ENCODE measurements around the gene CDH23. TPM values are rescaled to one million over a fixed set of nuclear protein-coding genes. Genes with fewer than 3 reads are reported as not detected.

Gene CDH23
- total and polyA plus RNA-seq, 2 donors = 3.6 to 9.9 TPM

- WGBS = 86% methylated on average over 9 of the region's 9 CpGs
- H3K4me1 ChIP-seq (ENCODE audit: insufficient read depth) = no peaks in the 10 kb centered on the region
- no peak overlapping the region for H3K4me3 ChIP-seq (ENCODE audit: low read depth, low read length)
- DNase-seq (ENCODE audit: extremely low spot score) = no peak
- H3K36me3 ChIP-seq (ENCODE audit: insufficient read depth) = no peaks in the 10 kb centered on the region
- no peak overlapping the region for H3K27ac ChIP-seq (ENCODE audit: low read depth)
These were observed 165.5 kb downstream of the CDH23 start for GRCh38 chr10:71562181-71562580.

GRCh38 chr10:71562904-71563303 lies 166.2 kb downstream of the CDH23 start:
- Histone ChIP-seq H3K4me1 (ENCODE audit: insufficient read depth) (no peaks in the 10 kb centered on the region), H3K27ac (ENCODE audit: low read depth) (no peak overlapping the region), H3K36me3 (ENCODE audit: insufficient read depth) (no peaks in the 10 kb centered on the region), H3K4me3 (ENCODE audit: low read depth, low read length) (no peak overlapping the region)
- 79% methylated on average over 3 of the region's 3 CpGs for WGBS
- DNase-seq (ENCODE audit: extremely low spot score) = no peak

DNA sequence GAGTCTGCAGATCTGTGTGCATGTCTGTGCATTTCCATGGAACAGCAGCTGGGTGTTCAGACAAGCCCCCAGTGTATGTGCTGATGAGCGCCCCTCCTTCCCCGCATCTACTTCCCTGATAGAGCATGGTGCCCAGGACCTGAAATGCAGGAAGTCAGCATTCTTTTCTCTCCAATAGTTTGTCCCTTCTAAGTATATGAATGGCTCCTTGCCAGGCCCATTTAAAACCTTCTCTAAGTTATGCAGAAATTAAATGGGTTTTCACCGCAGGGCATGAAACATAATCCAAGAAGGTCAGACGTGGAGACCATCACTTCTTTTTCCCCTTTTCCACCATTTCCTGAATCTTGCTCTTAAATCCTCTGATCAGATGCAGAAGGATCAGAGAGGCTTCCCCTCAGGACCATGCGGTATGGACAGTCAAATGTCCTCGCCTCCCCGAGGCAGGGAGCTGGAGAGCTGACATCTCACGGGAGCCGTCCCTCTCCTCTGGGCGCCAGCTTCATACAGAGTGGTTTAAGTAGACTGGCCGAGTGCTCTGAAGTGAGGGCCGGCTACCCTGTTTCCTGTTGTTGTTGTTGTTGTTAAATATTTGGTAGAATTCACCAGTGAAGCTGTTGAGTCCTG lies 167.6 kb downstream of the CDH23 start:
- DNase-seq (ENCODE audit: extremely low spot score) = peak; percentile 36
- H3K4me1 ChIP-seq (ENCODE audit: insufficient read depth) = no peaks in the 10 kb centered on the region
- H3K4me3 ChIP-seq (ENCODE audit: low read depth, low read length) = no peak overlapping the region
- WGBS = 57% methylated on average over 12 of the region's 12 CpGs
- H3K27ac ChIP-seq (ENCODE audit: low read depth) = no peak overlapping the region
- H3K36me3 ChIP-seq (ENCODE audit: insufficient read depth) = no peaks in the 10 kb centered on the region

DNA sequence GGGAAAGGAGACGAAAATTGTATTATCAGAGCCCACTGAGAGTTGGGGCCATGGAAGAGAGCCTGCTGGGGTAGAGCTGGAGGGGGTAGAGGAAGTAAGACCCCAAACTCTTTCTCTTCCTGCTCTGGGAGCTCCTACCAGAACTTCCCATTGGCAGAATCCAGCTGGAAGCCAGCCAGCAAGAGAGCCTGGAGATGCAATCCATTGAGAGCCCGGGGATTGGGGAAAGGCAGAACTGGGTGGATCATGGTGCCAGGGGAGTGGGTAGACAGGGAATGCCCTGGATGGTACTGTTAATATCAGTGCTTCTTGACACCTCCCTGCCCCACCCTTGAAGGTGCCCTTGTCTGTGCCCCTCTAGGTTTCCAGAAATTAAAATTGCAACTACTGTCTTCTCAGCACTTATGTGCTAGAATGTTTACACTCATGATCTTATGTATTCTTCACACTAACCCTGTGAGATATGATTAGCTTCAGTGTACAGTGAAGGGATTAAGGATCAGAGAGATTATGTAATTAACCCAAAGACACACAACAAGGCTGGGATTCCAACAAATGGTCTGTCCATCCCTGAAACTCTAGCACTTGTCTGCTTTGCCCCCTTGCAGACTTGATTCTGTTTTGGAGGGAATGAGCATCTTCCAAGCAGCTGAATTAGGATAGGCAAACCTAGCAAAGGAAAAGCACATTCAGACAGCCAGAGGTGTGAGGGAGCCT lies 168.7 kb downstream of the CDH23 start:
- H3K27ac ChIP-seq (ENCODE audit: low read depth) = no peak overlapping the region
- H3K36me3 ChIP-seq (ENCODE audit: insufficient read depth) = no peaks in the 10 kb centered on the region
- no peak overlapping the region for H3K4me3 ChIP-seq (ENCODE audit: low read depth, low read length)
- DNase-seq (ENCODE audit: extremely low spot score) = no peak
- WGBS = 81% methylated on average over 2 of the region's 2 CpGs
- H3K4me1 ChIP-seq (ENCODE audit: insufficient read depth) = no peaks in the 10 kb centered on the region

GRCh38 chr10:71567006-71567405 lies 170.3 kb downstream of the CDH23 start:
- H3K27ac ChIP-seq (ENCODE audit: low read depth) = no peak overlapping the region
- 93% methylated on average over 5 of the region's 5 CpGs for WGBS

DNA sequence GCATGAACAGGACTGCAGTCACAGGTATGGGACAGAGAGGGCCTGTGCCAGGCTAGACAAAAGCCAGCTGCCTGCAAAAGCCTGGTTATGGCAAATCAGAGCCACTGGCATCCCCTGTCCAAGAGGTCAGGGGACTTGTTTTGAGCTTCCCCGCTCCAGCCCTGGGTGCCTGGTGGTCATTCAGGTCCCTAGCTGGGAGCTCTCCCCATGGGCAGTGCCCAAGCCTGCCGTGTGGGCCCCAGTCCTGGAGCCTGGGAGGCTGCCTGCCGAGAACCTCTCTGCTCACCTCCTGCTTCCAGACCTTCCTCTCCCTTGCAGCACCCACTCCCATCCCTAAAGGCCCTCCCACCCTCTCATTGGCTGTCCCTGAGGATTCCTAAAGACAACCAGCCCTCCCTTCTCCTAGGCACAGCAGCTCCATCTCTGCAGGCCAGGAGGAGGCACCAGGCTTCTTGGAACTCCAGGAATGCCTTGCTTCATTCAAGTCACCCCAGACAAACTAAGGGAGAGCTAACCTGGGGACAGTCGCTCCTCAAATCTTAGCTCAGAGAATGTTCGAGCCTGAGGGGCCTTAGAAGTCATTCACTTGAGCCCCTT lies 172.3 kb downstream of the CDH23 start:
- WGBS = 97% methylated on average over 5 of the region's 5 CpGs
- H3K27ac ChIP-seq (ENCODE audit: low read depth) = no peak overlapping the region
- no peaks in the 10 kb centered on the region for H3K4me1 ChIP-seq (ENCODE audit: insufficient read depth)
- no peak for DNase-seq (ENCODE audit: extremely low spot score)
- no peak overlapping the region for H3K4me3 ChIP-seq (ENCODE audit: low read depth, low read length)
- H3K36me3 ChIP-seq (ENCODE audit: insufficient read depth) = no peaks in the 10 kb centered on the region

More at GRCh38 chr10:71567006-71567405, 170.3 kb downstream of the CDH23 start:
- no peak overlapping the region for H3K4me3 ChIP-seq (ENCODE audit: low read depth, low read length)
- H3K4me1 ChIP-seq (ENCODE audit: insufficient read depth) = no peaks in the 10 kb centered on the region
- no peaks in the 10 kb centered on the region for H3K36me3 ChIP-seq (ENCODE audit: insufficient read depth)
- DNase-seq (ENCODE audit: extremely low spot score) = no peak

DNA sequence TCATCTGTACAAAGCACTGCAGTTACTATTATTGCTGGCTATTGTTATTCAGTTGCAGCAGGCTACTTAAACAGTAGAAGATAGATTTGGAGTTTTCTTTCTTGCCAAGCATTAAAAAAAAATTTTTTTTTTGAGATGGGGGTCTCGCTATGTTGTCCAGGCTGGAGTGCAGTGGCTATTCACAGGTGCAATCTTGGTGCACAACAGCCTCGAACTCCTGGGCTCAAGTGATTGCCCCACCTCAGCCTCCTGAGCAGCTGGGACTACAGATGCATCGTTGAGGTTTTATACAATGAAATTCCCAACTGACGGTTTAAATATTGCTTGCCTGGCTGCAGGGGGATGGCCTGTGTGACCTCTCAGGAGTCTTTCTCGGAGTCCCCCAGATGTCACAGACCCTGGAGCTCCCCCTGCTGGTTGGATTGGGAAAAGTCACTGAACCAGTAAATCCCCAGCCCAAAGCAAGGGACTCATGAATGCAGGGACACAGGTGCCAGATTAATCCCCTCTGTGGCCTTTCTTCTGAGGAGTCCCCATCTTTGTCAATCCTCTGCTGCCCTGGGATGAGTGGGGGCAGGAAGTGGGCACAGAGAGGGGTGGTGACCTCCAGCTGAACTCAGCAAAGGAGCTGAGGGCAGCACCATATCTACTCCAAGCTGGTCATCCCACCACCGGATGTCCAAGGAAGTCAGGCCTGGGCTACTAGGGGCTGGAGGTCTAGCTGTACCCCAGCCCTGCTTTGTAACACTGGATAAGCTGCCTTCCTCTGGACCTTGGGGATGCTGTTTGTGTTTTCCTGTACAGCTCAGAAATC lies 173.3 kb downstream of the CDH23 start:
- H3K36me3 ChIP-seq (ENCODE audit: insufficient read depth) = no peaks in the 10 kb centered on the region
- H3K4me1 ChIP-seq (ENCODE audit: insufficient read depth) = no peaks in the 10 kb centered on the region
- 53% methylated on average over 6 of the region's 6 CpGs for WGBS
- H3K27ac ChIP-seq (ENCODE audit: low read depth) = no peak overlapping the region
- no peak overlapping the region for H3K4me3 ChIP-seq (ENCODE audit: low read depth, low read length)
- no peak for DNase-seq (ENCODE audit: extremely low spot score)

DNA sequence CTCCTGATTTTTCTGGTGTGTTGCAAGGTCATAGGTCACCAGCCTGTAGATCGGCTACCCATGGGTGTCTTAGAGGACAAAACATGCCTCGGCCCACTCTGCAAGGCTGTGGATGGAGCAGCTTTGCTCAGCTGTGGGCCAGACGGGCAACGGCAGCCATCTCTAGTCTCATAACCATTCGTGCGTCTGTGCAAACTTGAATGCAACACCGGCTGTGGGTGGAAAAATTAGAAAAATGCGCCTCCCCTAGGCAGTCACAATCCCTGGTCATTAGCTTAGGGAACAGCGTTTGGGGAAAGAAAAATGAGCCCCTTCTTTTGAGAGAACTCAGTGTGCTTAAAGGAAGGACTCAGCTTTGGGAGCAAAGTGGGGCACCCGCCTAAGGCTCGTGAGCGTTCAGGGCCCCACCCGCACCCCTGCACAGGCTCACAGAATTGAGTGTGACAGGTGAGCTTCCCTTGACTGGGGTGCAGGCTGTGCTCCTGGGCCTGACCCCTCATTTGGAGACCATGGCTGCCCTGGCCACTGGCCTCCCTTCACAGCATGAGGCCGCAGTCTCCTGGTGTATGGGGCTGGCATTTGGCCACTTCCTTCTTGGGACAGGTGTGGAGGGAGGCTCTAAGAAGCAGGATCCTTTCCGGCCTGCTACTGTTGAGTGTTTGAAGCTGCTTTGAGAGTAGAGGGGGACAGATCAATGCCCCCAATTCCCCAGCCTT lies 174.9 kb downstream of the CDH23 start:
- H3K4me1 ChIP-seq (ENCODE audit: insufficient read depth) = no peaks in the 10 kb centered on the region
- no peak overlapping the region for H3K4me3 ChIP-seq (ENCODE audit: low read depth, low read length)
- H3K36me3 ChIP-seq (ENCODE audit: insufficient read depth) = no peaks in the 10 kb centered on the region
- 93% methylated on average over 15 of the region's 15 CpGs for WGBS
- no peak overlapping the region for H3K27ac ChIP-seq (ENCODE audit: low read depth)
- no peak for DNase-seq (ENCODE audit: extremely low spot score)

DNA sequence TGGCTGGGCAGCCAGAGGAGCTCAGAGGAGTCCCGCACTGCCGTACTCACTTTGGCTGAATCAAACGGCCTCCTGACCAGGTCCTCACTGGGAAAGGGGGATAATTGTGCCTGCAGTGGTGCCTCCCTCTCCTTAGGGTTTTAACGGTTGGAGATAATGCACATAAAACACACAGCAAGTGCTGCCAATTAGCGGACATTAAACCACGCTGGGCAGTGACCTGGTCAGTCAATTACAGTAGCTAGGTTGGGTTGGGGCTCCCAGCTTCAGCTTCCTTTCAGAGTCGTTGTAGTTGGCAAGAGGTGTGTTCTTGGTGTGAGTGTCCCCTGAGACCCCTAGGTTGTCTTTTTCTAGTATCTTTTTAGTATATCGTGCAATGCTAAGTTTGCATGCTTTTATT lies 176.2 kb downstream of the CDH23 start:
- Histone ChIP-seq H3K36me3 (ENCODE audit: insufficient read depth) (no peaks in the 10 kb centered on the region), H3K4me1 (ENCODE audit: insufficient read depth) (no peaks in the 10 kb centered on the region), H3K27ac (ENCODE audit: low read depth) (no peak overlapping the region), H3K4me3 (ENCODE audit: low read depth, low read length) (no peak overlapping the region)
- no peak for DNase-seq (ENCODE audit: extremely low spot score)
- WGBS = 71% methylated on average over 8 of the region's 8 CpGs

DNA sequence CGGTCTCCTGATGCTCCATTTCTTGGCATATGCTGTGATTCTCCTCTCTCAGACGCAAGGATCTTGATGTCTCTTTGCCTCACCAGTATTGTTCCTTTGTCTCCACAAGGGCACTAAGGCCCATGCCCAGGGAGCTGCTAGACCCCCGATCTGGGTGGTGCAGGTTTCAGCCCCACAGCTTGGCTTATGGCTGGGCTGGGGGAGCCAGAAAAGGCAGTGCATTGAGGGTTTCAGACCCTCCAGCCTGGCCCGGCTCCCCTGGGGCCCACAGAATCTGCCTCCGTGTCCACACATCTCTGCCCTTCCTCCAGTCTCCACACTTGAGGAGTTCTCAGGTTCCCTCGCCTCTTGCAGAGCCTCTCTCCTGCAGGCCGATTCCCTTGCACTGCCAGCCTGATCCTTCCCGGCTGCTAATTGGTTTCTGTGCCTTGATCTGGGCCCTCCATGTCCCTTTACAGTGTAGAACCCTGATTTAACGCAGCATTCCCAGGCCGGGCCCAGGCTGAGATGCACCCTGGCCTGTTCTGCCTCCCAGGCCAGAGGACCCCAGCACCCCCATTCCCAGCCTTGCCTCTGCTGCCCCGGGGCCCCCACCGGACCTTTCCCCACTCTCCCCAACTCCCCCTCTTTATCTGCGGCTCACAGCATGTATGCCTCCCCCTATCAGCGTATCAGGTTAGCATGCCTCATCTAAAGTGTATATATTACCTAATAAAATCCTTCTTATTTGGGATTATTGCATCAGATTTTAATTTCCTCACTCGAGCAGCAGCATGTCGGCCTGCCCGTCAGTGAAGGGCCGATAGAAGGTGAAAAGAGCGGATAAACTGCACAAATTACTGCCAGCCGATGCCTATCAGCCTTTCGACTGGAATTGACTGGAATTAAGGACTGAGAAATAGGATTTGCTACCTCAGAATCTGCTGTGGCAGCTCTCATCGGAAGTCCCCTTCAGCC lies 177.1 kb downstream of the CDH23 start:
- Histone ChIP-seq H3K36me3 (ENCODE audit: insufficient read depth) (no peaks in the 10 kb centered on the region), H3K4me3 (ENCODE audit: low read depth, low read length) (no peak overlapping the region), H3K4me1 (ENCODE audit: insufficient read depth) (no peaks in the 10 kb centered on the region), H3K27ac (ENCODE audit: low read depth) (no peak overlapping the region)
- DNase-seq (ENCODE audit: extremely low spot score) = no peak
- WGBS = 87% methylated on average over 22 of the region's 22 CpGs

GRCh38 chr10:71575451-71575850 lies 178.7 kb downstream of the CDH23 start:
- no peaks in the 10 kb centered on the region for H3K36me3 ChIP-seq (ENCODE audit: insufficient read depth)
- DNase-seq (ENCODE audit: extremely low spot score) = no peak
- 61% methylated on average over 14 of the region's 14 CpGs for WGBS
- no peak overlapping the region for H3K4me3 ChIP-seq (ENCODE audit: low read depth, low read length)
- H3K4me1 ChIP-seq (ENCODE audit: insufficient read depth) = no peaks in the 10 kb centered on the region
- no peak overlapping the region for H3K27ac ChIP-seq (ENCODE audit: low read depth)

Data from urinary bladder (tissue), 4 donors.